Measurements from ENCODE around the gene CDRT15. TPM values are rescaled to one million over a fixed set of nuclear protein-coding genes. Genes with fewer than 3 reads are reported as not detected.

Gene CDRT15
- total and polyA plus RNA-seq, 8 donors: not detected

Other genes with a start within 250 kb of the CDRT15 start
- gene COX10, start 167.4 kb downstream of the CDRT15 start, total RNA-seq: 10 to 100 TPM in 1 of 6 donors, 1 to 10 TPM in 5; 4.4 to 10.3 (median 6.7) TPM
- gene COX10, start 167.4 kb downstream of the CDRT15 start, polyA plus RNA-seq: 1 to 10 TPM; 4.6 TPM
- gene HS3ST3B1, start 64.2 kb upstream of the CDRT15 start, total RNA-seq: 1 to 10 TPM in 4 of 6 donors, under 1 TPM in 2; 0.59 to 2.8 (median 1.5) TPM
- gene HS3ST3B1, start 64.2 kb upstream of the CDRT15 start, polyA plus RNA-seq: 1 to 10 TPM in 1 of 2 donors, under 1 TPM in 1; 0.30 to 2.3 TPM